B cell (primary cell): ENCODE measurements around the gene HPS4. TPM values are rescaled to one million over a fixed set of nuclear protein-coding genes. Genes with fewer than 3 reads are reported as not detected.

Experiments
- ATAC-seq: fragments of 200-7000 bp; cut with Tn5 transposase; one replicate; pipeline ENCODE4 v1.10.0; 2021; ENCODE audit warnings: low read depth, mild to moderate bottlenecking, moderate number of reproducible peaks, moderate library complexity
- CTCF ChIA-PET: fragments of 350-600 bp; sonication (Branson Sonifier 250); formaldehyde crosslinking; loops from one replicate; lab custom pipeline; 2021; ENCODE audit warnings: antibody characterized with exemption, inconsistent platforms; lab: Charles Lee
- POLR2A ChIA-PET: fragments of 350-600 bp; sonication (Branson Sonifier 250); formaldehyde crosslinking; loops from one replicate; lab custom pipeline; 2021; ENCODE audit warnings: antibody characterized with exemption; lab: Charles Lee
- DNase-seq: peaks from one replicate; pipeline ENCODE4 v3.0.0; 2013
- H2AFZ ChIP-seq: 2 replicates; pipeline ENCODE4 v1.6.1; 2012; ENCODE audit warnings: mild to moderate bottlenecking, low read depth, low read length; ENCODE audit not compliant: insufficient read depth, poor library complexity, severe bottlenecking
- H3K27ac ChIP-seq, 2 donors: 1 replicate in 1 of 2; 2 replicates in 1 of 2; pipeline ENCODE4 v1.5.1; 2012 to 2013; ENCODE audit warnings: low read length in 2 of 2, mild to moderate bottlenecking in 2 of 2, moderate library complexity in 1 of 2
- H3K27me3 ChIP-seq, 4 experiments: fragments of 200-600 bp in 1 of 4; sonication (generic) in 1 of 4; replicated peaks in 1 of 4; 1 replicate in 2 of 4; 2 replicates in 2 of 4; pipeline versions ENCODE4 v1.6.1 to v1.7.0; 2013 to 2016; ENCODE audit warnings: low read length in 3 of 4, mild to moderate bottlenecking in 2 of 4, mixed read lengths in 1 of 4, moderate library complexity in 1 of 4; ENCODE audit not compliant: insufficient read depth in 4 of 4, control insufficient read depth in 3 of 4; ENCODE audit errors: control extremely low read depth in 1 of 4
- H3K36me3 ChIP-seq, 2 experiments: replicated peaks in 1 of 2; 1 replicate in 1 of 2; 2 replicates in 1 of 2; pipeline versions ENCODE4 v1.6.1 to v1.7.1; 2013; ENCODE audit warnings: low read length in 1 of 2; ENCODE audit not compliant: insufficient read depth in 2 of 2, control insufficient read depth in 1 of 2; ENCODE audit errors: control extremely low read depth in 1 of 2, extremely low read depth in 1 of 2
- H3K4me1 ChIP-seq, 2 donors: fragments of 200-600 bp in 1 of 2; sonication (generic) in 1 of 2; 1 replicate in 1 of 2; 2 replicates in 1 of 2; pipeline versions ENCODE4 v1.5.1 to v1.6.1; 2013 to 2017; ENCODE audit warnings: low read length in 2 of 2; ENCODE audit not compliant: control insufficient read depth in 2 of 2, insufficient read depth in 2 of 2
- H3K4me2 ChIP-seq: replicated peaks from 2 replicates; pipeline ENCODE3; 2012; ENCODE audit warnings: mild to moderate bottlenecking, low read depth, low read length; ENCODE audit not compliant: poor library complexity, severe bottlenecking
- H3K4me3 ChIP-seq, 5 experiments: fragments of 200-600 bp in 1 of 5; sonication (generic) in 1 of 5; 1 replicate in 3 of 5; 2 replicates in 2 of 5; pipeline versions ENCODE4 v1.5.1 to v1.7.0; 2011 to 2016; ENCODE audit warnings: low read length in 4 of 5, mild to moderate bottlenecking in 4 of 5, low read depth in 2 of 5, control low read depth in 1 of 5, moderate library complexity in 1 of 5; ENCODE audit not compliant: insufficient read depth in 1 of 5; ENCODE audit errors: control extremely low read depth in 1 of 5, extremely low read depth in 1 of 5
- H3K79me2 ChIP-seq: fragments of 200-600 bp; sonication (generic); one replicate; pipeline ENCODE4 v1.6.0; 2016; ENCODE audit warnings: low read length; ENCODE audit not compliant: control insufficient read depth, insufficient read depth
- H3K9ac ChIP-seq: fragments of 200-600 bp; sonication (generic); 2 replicates; pipeline ENCODE4 v1.6.1; 2017; ENCODE audit warnings: mild to moderate bottlenecking, low read length, moderate library complexity
- H3K9me3 ChIP-seq, 3 donors: one replicate each; pipeline versions ENCODE4 v1.6.1 to v1.7.1; 2013; ENCODE audit warnings: low read length in 2 of 3; ENCODE audit not compliant: control insufficient read depth in 2 of 3, insufficient read depth in 1 of 3; ENCODE audit errors: control extremely low read depth in 1 of 3
- H4K20me1 ChIP-seq: 2 replicates; pipeline ENCODE4 v1.6.0; 2012; ENCODE audit warnings: mild to moderate bottlenecking, low read length; ENCODE audit not compliant: insufficient read depth, control insufficient read depth, poor library complexity, severe bottlenecking
- H3K27ac Mint-ChIP-seq: one replicate; pipeline ENCODE4 v1.8.0; 2021; ENCODE audit warnings: mixed read lengths
- H3K27me3 Mint-ChIP-seq: one replicate; pipeline ENCODE4 v1.8.0; 2021; ENCODE audit warnings: mixed read lengths
- H3K4me1 Mint-ChIP-seq: one replicate; pipeline ENCODE4 v1.8.0; 2021; ENCODE audit warnings: mixed read lengths
- H3K4me3 Mint-ChIP-seq: one replicate; pipeline ENCODE4 v1.8.0; 2021; ENCODE audit warnings: mixed read lengths
- H3K9me3 Mint-ChIP-seq: one replicate; pipeline ENCODE4 v1.8.0; 2022; ENCODE audit warnings: mixed read lengths; ENCODE audit not compliant: insufficient read depth
- EZH2 ChIP-seq: IDR thresholded peaks from 2 replicates; pipeline ENCODE4 v1.6.1; 2012; ENCODE audit warnings: borderline replicate concordance, low read depth, mild to moderate bottlenecking, moderate library complexity, low read length; ENCODE audit not compliant: insufficient read depth, poor library complexity, severe bottlenecking
- WGBS: methylation state at CpG from one replicate; pipeline ENCODE4 v1.1.5; 2013; ENCODE audit warnings: missing lambda C conversion rate; ENCODE audit not compliant: insufficient coverage; 5-methylcytosine and 5-hydroxymethylcytosine counted together
- intact Hi-C: fragments of 100-400 bp; cut with micrococcal nuclease; formaldehyde crosslinking; loops from one replicate; pipeline ENCODE4 v1.10.0; 2022
- polyA plus RNA-seq: library from polyadenylated mRNA; depleted of rRNA; stranded (reverse); fragments of >200 nt; gene quantifications from 2 replicates; pipeline ENCODE4 v1.2.3, GENCODE V29; 2012
- total RNA-seq, 2 donors: library from RNA; stranded (reverse); fragments of 120-200 nt in 1 of 2; gene quantifications; 1 replicate in 1 of 2; 2 replicates in 1 of 2; pipeline versions ENCODE4 v1.2.3 to v1.2.4, GENCODE V29; 2013 to 2022
- TF ChIP-seq, protein P1 (sequence below): fragments of 200-600 bp; IDR thresholded peaks from one replicate; pipeline ENCODE4 v1.8.0; 2022; ENCODE audit warnings: antibody characterized with exemption, mild to moderate bottlenecking

The HPS4 gene
- total and polyA plus RNA-seq, 2 donors (not counting 1 experiment from before 2014, with no cell fraction given): 34.8 to 61.8 TPM

DNA sequence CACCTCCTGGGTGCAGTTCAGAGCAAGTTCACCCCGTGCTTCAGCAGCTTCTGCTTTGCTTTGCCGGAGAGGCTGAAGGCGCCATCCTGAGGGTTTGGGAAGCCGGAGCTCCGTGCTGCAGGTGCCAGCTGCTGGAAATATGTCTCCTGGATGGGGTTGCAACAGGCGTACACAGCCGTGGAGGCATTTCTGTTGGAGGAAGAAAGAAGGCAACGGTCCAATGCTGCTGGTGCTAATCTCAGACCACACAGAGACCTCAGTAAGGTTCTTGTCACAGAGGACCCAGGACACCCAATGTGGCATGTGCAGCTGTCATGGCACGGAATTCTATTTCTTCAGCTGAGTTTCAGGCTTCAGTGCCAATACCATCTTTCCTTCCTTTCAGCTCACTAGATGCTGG is 30.4 kb downstream of the HPS4 start:
- DNase-seq: no peak
- peaks cover 5% of the 10 kb centered on the region for H3K79me2 ChIP-seq
- no peaks in the 10 kb centered on the region for H3K27me3 ChIP-seq
- Mint-ChIP-seq H3K27me3 (no peaks in the 10 kb centered on the region), H3K27ac (no peak overlapping the region), H3K4me1 (no peaks in the 10 kb centered on the region), H3K9me3 (no peaks in the 10 kb centered on the region), H3K4me3 (no peak overlapping the region)
- TF ChIP-seq EZH2: no peak
- TF ChIP-seq, protein P1, sequence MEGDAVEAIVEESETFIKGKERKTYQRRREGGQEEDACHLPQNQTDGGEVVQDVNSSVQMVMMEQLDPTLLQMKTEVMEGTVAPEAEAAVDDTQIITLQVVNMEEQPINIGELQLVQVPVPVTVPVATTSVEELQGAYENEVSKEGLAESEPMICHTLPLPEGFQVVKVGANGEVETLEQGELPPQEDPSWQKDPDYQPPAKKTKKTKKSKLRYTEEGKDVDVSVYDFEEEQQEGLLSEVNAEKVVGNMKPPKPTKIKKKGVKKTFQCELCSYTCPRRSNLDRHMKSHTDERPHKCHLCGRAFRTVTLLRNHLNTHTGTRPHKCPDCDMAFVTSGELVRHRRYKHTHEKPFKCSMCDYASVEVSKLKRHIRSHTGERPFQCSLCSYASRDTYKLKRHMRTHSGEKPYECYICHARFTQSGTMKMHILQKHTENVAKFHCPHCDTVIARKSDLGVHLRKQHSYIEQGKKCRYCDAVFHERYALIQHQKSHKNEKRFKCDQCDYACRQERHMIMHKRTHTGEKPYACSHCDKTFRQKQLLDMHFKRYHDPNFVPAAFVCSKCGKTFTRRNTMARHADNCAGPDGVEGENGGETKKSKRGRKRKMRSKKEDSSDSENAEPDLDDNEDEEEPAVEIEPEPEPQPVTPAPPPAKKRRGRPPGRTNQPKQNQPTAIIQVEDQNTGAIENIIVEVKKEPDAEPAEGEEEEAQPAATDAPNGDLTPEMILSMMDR: no peak
- WGBS: 93% methylated on average over 8 of the region's 9 CpGs
- H3K4me2 ChIP-seq: no peak overlapping the region
- H3K36me3 ChIP-seq: peaks cover 6 to 52% of the 10 kb centered on the region in 2 experiments
- no peaks in the 10 kb centered on the region for H3K9me3 ChIP-seq
- no peak overlapping the region for H3K27ac ChIP-seq
- no peaks in the 10 kb centered on the region for H4K20me1 ChIP-seq
- no peak overlapping the region for H3K4me3 ChIP-seq
- H3K9ac ChIP-seq: no peak overlapping the region
- ChIA-PET CTCF (interaction anchor here (1.1 to 1.7 kb wide), 2 partner anchors 10 to 88 kb away, joined by 4 read pairs; no protein-coding TSS in a partner anchor), POLR2A (no interaction called here)
- no peak overlapping the region for H2AFZ ChIP-seq
- intact Hi-C loops: no loop called here
- no peaks in the 10 kb centered on the region for H3K4me1 ChIP-seq
- ATAC-seq: no peak

DNA sequence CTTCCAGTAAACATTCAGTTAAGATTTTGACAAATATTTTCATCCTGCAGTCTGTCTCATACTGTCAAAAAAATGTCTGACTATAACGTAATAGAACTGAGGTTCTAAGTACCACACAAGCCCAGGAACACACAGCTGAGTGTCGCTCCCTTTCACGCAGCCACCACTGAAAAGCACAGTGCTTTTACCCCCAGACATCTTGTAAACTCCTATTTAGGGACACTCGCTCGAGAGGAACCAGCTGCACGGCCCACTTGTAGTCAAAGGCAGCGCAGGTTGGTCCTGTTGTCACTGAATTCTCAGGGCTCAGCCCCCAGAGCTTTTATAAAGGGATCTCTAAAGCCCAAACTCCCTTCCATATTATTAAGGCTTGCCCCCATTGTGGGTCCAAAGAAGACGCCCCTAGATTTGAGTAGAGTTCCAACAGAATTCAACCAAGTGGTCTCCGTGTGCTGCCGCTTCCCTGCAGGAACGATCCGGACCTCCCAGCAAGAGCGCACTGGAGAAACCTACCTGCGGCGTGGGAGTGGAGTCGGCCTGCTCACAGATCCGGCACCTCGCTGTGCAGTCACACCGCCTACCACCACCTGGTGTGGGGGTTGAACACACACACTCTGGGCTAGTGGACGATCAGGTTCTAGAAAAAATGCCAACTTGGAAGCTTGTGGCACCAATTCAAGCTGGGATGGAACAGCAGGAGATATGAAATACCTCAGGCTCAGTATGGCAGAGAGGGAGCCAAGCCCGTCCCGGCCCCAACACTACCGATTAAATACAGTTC is 31.2 kb downstream of the HPS4 start:
- no peaks in the 10 kb centered on the region for H3K4me1 Mint-ChIP-seq
- Histone ChIP-seq H3K36me3 (peaks cover 6 to 45% of the 10 kb centered on the region in 2 experiments), H3K4me2 (no peak overlapping the region), H3K27me3 (no peaks in the 10 kb centered on the region), H2AFZ (no peak overlapping the region), H3K9me3 (no peaks in the 10 kb centered on the region), H3K27ac (no peak overlapping the region), H3K4me1 (no peaks in the 10 kb centered on the region), H3K4me3 (no peak overlapping the region), H3K9ac (no peak overlapping the region), H3K79me2 (peaks cover 5% of the 10 kb centered on the region), H4K20me1 (no peaks in the 10 kb centered on the region)
- H3K27ac Mint-ChIP-seq: no peak overlapping the region
- intact Hi-C loops: no loop called here
- ATAC-seq (no peak), DNase-seq (no peak)
- H3K27me3 Mint-ChIP-seq: no peaks in the 10 kb centered on the region
- CTCF ChIA-PET: interaction anchor here (1.0 to 1.7 kb wide), 4 partner anchors 7 to 50 kb away, joined by 3 to 9 read pairs (median 4); no protein-coding TSS in a partner anchor
- no peak overlapping the region for H3K4me3 Mint-ChIP-seq
- no peak for TF ChIP-seq EZH2
- TF ChIP-seq, protein P1: no peak
- 98% methylated on average over 19 of the region's 23 CpGs for WGBS
- POLR2A ChIA-PET: no interaction called here
- H3K9me3 Mint-ChIP-seq: no peaks in the 10 kb centered on the region
